ENCODE measurements around the gene UBE2D2. TPM values are rescaled to one million over a fixed set of nuclear protein-coding genes. Genes with fewer than 3 reads are reported as not detected.

The UBE2D2 gene
- total and polyA plus RNA-seq, 2 experiments from 2014 or later, result 120 to 172 TPM

DNA sequence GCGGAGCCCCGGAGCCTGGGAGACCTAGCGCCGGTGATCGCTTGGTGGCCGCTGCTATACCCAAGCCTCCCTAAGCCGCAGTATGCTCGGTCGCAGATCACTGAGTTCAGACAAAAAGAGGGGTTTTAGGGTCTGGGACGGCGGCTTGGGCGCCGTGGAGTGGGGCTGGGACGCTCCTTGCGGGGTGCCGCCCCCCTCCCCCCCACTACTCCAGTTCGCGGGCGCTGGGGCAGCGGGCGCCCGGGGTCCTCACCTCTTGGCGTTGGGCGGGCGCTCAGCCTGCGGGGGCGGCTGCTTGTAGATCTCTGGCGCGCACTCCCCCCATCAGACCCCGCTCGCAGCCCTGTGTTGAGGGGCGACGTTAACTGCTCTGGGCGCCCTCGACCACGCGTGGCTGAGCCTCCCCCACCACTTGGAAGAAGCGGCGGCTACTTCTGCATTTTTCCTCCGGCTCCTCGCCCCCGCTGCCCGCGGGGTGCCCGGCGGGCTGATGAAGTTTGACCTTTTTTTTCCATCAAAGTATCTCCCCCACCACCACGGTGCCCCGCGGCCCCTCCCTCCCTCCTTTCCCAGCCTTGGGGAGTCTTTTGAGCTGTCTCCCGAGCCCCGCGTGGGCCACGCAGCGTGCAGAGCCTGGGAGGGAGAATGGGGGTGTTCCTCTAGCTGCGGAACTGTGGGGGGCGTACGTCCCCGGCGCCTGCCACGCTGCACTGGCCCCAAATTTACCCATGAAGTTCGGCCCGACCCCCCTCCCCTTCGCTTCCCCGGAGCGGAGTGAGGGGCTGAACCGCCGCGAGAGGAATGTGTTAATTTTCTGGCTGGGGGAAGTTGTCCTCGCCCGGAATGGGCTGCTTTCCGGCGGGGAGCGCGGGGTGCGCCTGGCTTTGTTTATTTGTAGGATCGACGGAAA, 88.2 kb downstream of the UBE2D2 start:
- H3K4me3 Mint-ChIP-seq, result peak overlapping the region; percentile 99
- Histone ChIP-seq H3K79me2 (replicated peaks; ENCODE audit: insufficient read depth) (peaks cover 56% of the 10 kb centered on the region), H3K36me3 (ENCODE audit: insufficient read depth) (no peaks in the 10 kb centered on the region), H3K27me3 (ENCODE audit: insufficient read depth) (peaks cover 40% of the 10 kb centered on the region), H3F3A (replicated peaks; ENCODE audit: low read depth) (peaks cover 32% of the 10 kb centered on the region), H3K27ac (ENCODE audit: low read depth) (peak overlapping the region; percentile 80), H3K4me1 (ENCODE audit: insufficient read depth) (peaks cover 44% of the 10 kb centered on the region), H3K9me2 (ENCODE audit: insufficient read depth) (no peaks in the 10 kb centered on the region), H4K20me1 (replicated peaks; ENCODE audit: insufficient read depth) (peaks cover 34% of the 10 kb centered on the region), H3K4me2 (peak overlapping the region; percentile 98), H2AFZ (no peak overlapping the region), H3K4me3 (peak overlapping the region; percentile 96)
- peak; percentile 95 for DNase-seq (ENCODE audit: low spot score)
- H3K27ac Mint-ChIP-seq, result peak overlapping the region; percentile 96
- H3K9me3 Mint-ChIP-seq, result peaks cover 5% of the 10 kb centered on the region; the same call in 1 of the 3 replicates
- ATAC-seq, result peak; percentile 26
- H3K36me3 Mint-ChIP-seq (ENCODE audit: low read depth), result peaks cover 12% of the 10 kb centered on the region
- peaks cover 46% of the 10 kb centered on the region for H3K27me3 Mint-ChIP-seq (ENCODE audit: insufficient read depth, low read depth, poor library complexity)
- peaks cover 57% of the 10 kb centered on the region for H3K4me1 Mint-ChIP-seq
- TF ChIP-seq, protein P1, sequence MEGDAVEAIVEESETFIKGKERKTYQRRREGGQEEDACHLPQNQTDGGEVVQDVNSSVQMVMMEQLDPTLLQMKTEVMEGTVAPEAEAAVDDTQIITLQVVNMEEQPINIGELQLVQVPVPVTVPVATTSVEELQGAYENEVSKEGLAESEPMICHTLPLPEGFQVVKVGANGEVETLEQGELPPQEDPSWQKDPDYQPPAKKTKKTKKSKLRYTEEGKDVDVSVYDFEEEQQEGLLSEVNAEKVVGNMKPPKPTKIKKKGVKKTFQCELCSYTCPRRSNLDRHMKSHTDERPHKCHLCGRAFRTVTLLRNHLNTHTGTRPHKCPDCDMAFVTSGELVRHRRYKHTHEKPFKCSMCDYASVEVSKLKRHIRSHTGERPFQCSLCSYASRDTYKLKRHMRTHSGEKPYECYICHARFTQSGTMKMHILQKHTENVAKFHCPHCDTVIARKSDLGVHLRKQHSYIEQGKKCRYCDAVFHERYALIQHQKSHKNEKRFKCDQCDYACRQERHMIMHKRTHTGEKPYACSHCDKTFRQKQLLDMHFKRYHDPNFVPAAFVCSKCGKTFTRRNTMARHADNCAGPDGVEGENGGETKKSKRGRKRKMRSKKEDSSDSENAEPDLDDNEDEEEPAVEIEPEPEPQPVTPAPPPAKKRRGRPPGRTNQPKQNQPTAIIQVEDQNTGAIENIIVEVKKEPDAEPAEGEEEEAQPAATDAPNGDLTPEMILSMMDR (conservative IDR thresholded peaks at IDR 0.05; ENCODE audit: low read depth in 2 of 2), result 0 out of 4 replicates have a peak, but pooled peaks of 1 of the 2 experiments have one; percentile 24
- TF ChIP-seq, protein P2, sequence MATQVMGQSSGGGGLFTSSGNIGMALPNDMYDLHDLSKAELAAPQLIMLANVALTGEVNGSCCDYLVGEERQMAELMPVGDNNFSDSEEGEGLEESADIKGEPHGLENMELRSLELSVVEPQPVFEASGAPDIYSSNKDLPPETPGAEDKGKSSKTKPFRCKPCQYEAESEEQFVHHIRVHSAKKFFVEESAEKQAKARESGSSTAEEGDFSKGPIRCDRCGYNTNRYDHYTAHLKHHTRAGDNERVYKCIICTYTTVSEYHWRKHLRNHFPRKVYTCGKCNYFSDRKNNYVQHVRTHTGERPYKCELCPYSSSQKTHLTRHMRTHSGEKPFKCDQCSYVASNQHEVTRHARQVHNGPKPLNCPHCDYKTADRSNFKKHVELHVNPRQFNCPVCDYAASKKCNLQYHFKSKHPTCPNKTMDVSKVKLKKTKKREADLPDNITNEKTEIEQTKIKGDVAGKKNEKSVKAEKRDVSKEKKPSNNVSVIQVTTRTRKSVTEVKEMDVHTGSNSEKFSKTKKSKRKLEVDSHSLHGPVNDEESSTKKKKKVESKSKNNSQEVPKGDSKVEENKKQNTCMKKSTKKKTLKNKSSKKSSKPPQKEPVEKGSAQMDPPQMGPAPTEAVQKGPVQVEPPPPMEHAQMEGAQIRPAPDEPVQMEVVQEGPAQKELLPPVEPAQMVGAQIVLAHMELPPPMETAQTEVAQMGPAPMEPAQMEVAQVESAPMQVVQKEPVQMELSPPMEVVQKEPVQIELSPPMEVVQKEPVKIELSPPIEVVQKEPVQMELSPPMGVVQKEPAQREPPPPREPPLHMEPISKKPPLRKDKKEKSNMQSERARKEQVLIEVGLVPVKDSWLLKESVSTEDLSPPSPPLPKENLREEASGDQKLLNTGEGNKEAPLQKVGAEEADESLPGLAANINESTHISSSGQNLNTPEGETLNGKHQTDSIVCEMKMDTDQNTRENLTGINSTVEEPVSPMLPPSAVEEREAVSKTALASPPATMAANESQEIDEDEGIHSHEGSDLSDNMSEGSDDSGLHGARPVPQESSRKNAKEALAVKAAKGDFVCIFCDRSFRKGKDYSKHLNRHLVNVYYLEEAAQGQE (IDR thresholded peaks at IDR 0.05; ENCODE audit: unreplicated experiment), result no peak

DNA sequence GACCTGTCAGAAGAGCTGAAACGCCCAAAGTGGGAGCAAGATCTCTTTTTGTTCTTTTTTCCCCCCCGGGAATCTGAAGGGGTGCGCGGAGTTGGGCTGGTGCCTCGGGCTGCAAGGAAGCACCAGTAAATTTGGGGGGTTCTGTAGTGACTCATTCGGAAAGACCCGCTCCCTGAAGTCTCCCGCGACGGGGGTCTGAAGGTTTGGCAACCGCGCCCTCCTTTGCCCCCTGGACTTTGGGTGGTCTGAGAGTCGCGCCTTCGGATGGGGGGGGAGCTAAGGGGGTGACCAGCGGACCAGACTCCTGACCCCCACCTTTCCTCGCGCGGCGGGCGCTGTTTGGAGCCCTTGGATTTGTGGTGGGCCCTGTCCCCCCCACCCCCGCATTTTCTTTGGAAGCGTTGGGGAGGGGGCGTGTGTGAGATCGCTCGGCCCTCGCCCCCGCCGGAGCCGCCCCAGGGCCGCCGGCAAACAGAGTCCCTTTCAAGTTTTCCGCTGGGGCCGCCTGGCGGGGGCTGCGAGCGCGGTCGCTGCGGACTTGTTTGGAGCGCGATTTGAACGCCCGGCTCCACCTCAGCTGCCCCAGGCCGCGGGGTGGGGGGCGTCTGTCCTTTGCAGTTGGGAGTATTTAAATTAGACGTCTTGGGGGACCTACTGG, 89.0 kb downstream of the UBE2D2 start:
- Histone ChIP-seq H3K27ac (ENCODE audit: low read depth) (peak overlapping the region; percentile 80; the same call in 1 of the 2 replicates), H2AFZ (no peak overlapping the region)
- peak; percentile 2 for ATAC-seq

More for the DNA sequence above, 89.0 kb downstream of the UBE2D2 start:
- H3K4me2 ChIP-seq, result peak overlapping the region; percentile 98
- peaks cover 52% of the 10 kb centered on the region for H3K4me1 ChIP-seq (ENCODE audit: insufficient read depth)
- H3K4me3 Mint-ChIP-seq, result peak overlapping the region; percentile 99
- peaks cover 9% of the 10 kb centered on the region; the same call in 2 of the 3 replicates for H3K36me3 Mint-ChIP-seq (ENCODE audit: low read depth)
- peaks cover 32% of the 10 kb centered on the region for H3K27me3 ChIP-seq (ENCODE audit: insufficient read depth)
- H3K4me1 Mint-ChIP-seq, result peaks cover 58% of the 10 kb centered on the region
- TF ChIP-seq EZH2 (IDR thresholded peaks at IDR 0.05; ENCODE audit: low read depth, unreplicated experiment), result no peak
- TF ChIP-seq, protein P1 (conservative IDR thresholded peaks at IDR 0.05; ENCODE audit: low read depth in 2 of 2), result peak; percentile 32 to 34; a peak in 3 of 4 replicates
- H3K9me3 Mint-ChIP-seq, result peaks cover 5% of the 10 kb centered on the region; the same call in 1 of the 3 replicates
- H3K4me3 ChIP-seq, result peak overlapping the region; percentile 96
- peak overlapping the region; percentile 96 for H3K27ac Mint-ChIP-seq
- DNase-seq (ENCODE audit: low spot score), result peak; percentile 73
- H3K9me2 ChIP-seq (ENCODE audit: insufficient read depth), result no peaks in the 10 kb centered on the region
- no peaks in the 10 kb centered on the region for H3K36me3 ChIP-seq (ENCODE audit: insufficient read depth)
- H3K27me3 Mint-ChIP-seq (ENCODE audit: insufficient read depth, low read depth, poor library complexity), result peaks cover 43% of the 10 kb centered on the region
- peaks cover 32% of the 10 kb centered on the region for H3F3A ChIP-seq (replicated peaks; ENCODE audit: low read depth)
- peaks cover 38% of the 10 kb centered on the region for H4K20me1 ChIP-seq (replicated peaks; ENCODE audit: insufficient read depth)
- H3K79me2 ChIP-seq (replicated peaks; ENCODE audit: insufficient read depth), result peaks cover 64% of the 10 kb centered on the region
